ENCODE data around the gene PLIN1. TPM values are rescaled to one million over a fixed set of nuclear protein-coding genes. Genes with fewer than 3 reads are reported as not detected.

PLIN1 gene
- total and polyA plus RNA-seq, 5 donors from 2014 or later = not detected

DNA sequence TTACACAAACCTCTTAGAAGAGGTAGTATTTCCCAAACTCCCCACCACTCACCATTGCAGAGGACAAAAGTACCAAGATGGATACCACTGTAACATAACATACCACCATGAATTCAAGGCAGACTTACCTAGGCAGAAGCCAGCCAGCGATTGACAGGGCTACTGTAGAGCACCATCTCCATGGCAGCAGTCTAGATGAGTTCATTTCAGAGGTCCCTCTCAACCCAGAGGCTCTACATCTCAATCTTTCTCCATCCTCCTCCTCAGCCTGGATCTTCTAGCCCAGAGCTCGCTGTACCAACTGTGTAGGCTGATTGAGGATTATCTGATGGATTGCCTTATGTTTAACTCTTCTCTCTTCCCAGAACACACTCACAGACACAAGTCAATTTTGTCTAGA is 2.0 kb upstream of the PLIN1 start:
- Histone ChIP-seq H3K27ac (ENCODE audit: insufficient read depth, low read length, poor library complexity, severe bottlenecking) (no peak overlapping the region), H3K4me3 (ENCODE audit: low read depth, low read length) (no peak overlapping the region), H3K27me3 (ENCODE audit: control insufficient read depth, insufficient read depth, low read length) (no peaks in the 10 kb centered on the region), H3K9me3 (ENCODE audit: control insufficient read depth in 2 of 2, low read length in 2 of 2) (no peaks in the 10 kb centered on the region), H3K4me1 (ENCODE audit: control insufficient read depth, insufficient read depth, low read length, poor library complexity, severe bottlenecking) (no peaks in the 10 kb centered on the region), H3K36me3 (ENCODE audit: control insufficient read depth, insufficient read depth, low read length) (no peaks in the 10 kb centered on the region)
- peaks cover 5% of the 10 kb centered on the region for H3K27me3 Mint-ChIP-seq
- no peak for ATAC-seq (ENCODE audit: low read depth in 2 of 2)
- H3K9me3 Mint-ChIP-seq = no peaks in the 10 kb centered on the region
- H3K27ac Mint-ChIP-seq = no peak overlapping the region
- no peak for DNase-seq
- H3K4me1 Mint-ChIP-seq = no peaks in the 10 kb centered on the region
- no peak overlapping the region for H3K4me3 Mint-ChIP-seq
- H3K36me3 Mint-ChIP-seq = peaks cover 22% of the 10 kb centered on the region

DNA sequence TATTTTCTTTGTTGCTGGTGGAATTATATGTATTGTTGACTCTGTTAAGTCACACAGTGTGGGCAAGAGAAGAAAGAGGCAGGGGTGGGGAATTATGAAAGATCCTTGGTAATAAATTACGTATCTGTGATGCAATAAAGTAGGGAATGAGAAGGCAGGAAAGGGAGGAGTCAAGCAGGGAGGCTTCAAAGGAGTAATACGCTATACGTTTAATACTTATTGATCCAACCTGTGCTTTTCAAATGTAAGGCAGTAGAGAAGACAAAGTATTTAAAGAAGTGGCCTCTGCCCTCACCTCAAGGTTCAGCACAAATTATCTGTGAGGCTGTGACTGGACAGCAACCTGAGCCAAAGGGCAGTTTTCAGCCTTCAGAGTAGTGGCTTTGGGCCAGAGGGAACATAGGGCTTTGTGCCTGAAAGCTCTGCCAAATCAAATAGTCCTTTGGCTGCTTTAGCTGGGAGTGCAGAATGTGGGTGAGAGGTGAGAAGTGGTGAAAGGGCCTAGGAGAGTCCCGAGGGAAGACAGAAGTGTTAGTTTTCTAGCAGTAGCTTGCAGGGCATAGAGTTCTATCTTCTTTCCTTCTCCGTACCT is 1.2 kb upstream of the PLIN1 start:
- peaks cover 5% of the 10 kb centered on the region for H3K27me3 Mint-ChIP-seq
- H3K27ac ChIP-seq (ENCODE audit: insufficient read depth, low read length, poor library complexity, severe bottlenecking) = no peak overlapping the region
- DNase-seq (no peak), ATAC-seq (ENCODE audit: low read depth in 2 of 2) (no peak)
- H3K27me3 ChIP-seq (ENCODE audit: control insufficient read depth, insufficient read depth, low read length) = no peaks in the 10 kb centered on the region
- no peaks in the 10 kb centered on the region for H3K4me1 ChIP-seq (ENCODE audit: control insufficient read depth, insufficient read depth, low read length, poor library complexity, severe bottlenecking)
- H3K27ac Mint-ChIP-seq = no peak overlapping the region
- no peak overlapping the region for H3K4me3 ChIP-seq (ENCODE audit: low read depth, low read length)
- H3K9me3 Mint-ChIP-seq = no peaks in the 10 kb centered on the region
- no peaks in the 10 kb centered on the region for H3K9me3 ChIP-seq (ENCODE audit: control insufficient read depth in 2 of 2, low read length in 2 of 2)
- no peaks in the 10 kb centered on the region for H3K4me1 Mint-ChIP-seq
- no peaks in the 10 kb centered on the region for H3K36me3 ChIP-seq (ENCODE audit: control insufficient read depth, insufficient read depth, low read length)
- H3K4me3 Mint-ChIP-seq = no peak overlapping the region
- H3K36me3 Mint-ChIP-seq = peaks cover 19% of the 10 kb centered on the region

DNA sequence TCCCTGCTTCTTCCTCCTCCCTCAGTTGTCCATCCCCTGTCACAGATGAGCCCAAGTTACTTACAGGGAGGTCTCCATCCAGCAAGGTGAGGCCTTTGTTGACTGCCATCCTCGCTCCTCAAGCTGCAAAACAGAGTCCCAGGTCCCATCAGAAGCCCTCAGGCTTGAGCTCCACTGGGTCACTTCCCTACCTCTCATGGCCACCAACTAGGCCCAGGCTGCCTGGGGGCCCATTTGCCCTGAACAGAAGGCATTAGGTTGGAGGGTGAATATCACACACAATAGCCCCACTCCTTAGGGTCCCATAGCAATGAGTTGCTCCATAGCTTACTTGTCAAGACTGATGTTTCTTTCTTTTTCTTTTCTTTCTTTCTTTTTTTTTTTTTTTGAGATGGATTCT is 1.8 kb downstream of the PLIN1 start:
- H3K4me3 ChIP-seq (ENCODE audit: low read depth, low read length) = no peak overlapping the region
- H3K36me3 ChIP-seq (ENCODE audit: control insufficient read depth, insufficient read depth, low read length) = no peaks in the 10 kb centered on the region
- H3K27ac Mint-ChIP-seq = no peak overlapping the region
- H3K9me3 ChIP-seq (ENCODE audit: control insufficient read depth in 2 of 2, low read length in 2 of 2) = no peaks in the 10 kb centered on the region
- no peaks in the 10 kb centered on the region for H3K4me1 ChIP-seq (ENCODE audit: control insufficient read depth, insufficient read depth, low read length, poor library complexity, severe bottlenecking)
- H3K9me3 Mint-ChIP-seq = no peaks in the 10 kb centered on the region
- no peak for DNase-seq
- H3K4me3 Mint-ChIP-seq = no peak overlapping the region
- no peak for ATAC-seq (ENCODE audit: low read depth in 2 of 2)
- H3K4me1 Mint-ChIP-seq = no peaks in the 10 kb centered on the region
- no peaks in the 10 kb centered on the region for H3K27me3 ChIP-seq (ENCODE audit: control insufficient read depth, insufficient read depth, low read length)
- H3K27ac ChIP-seq (ENCODE audit: insufficient read depth, low read length, poor library complexity, severe bottlenecking) = no peak overlapping the region
- no peaks in the 10 kb centered on the region for H3K27me3 Mint-ChIP-seq
- H3K36me3 Mint-ChIP-seq = peaks cover 16% of the 10 kb centered on the region

DNA sequence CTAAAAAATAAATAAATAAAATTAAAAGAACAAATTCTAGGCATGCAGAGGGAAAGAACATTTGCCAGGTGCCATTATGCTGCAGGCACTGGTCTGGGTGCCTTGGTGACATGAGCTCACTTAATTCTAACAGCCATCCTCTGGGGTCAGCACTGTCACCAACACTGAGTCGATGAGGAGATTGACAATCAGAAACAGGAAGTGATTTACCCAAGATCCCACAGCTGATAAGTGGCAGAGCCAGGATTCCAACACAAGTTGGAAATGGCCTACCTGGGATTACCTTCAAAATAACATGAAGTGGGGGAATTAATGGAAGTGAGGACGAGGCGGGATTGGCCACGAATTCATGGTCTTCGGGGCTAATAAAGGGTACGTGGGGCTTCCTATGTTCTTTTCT is 3.6 kb downstream of the PLIN1 start:
- no peaks in the 10 kb centered on the region for H3K9me3 ChIP-seq (ENCODE audit: control insufficient read depth in 2 of 2, low read length in 2 of 2)
- no peaks in the 10 kb centered on the region for H3K36me3 ChIP-seq (ENCODE audit: control insufficient read depth, insufficient read depth, low read length)
- Mint-ChIP-seq H3K27me3 (peaks cover 5% of the 10 kb centered on the region), H3K36me3 (peaks cover 9% of the 10 kb centered on the region), H3K9me3 (no peaks in the 10 kb centered on the region), H3K4me3 (no peak overlapping the region), H3K4me1 (peaks cover 0 to 3% (median 0%) of the 10 kb centered on the region in 4 donors), H3K27ac (no peak overlapping the region)
- no peaks in the 10 kb centered on the region for H3K27me3 ChIP-seq (ENCODE audit: control insufficient read depth, insufficient read depth, low read length)
- ATAC-seq (ENCODE audit: low read depth in 2 of 2) = no peak
- no peak overlapping the region for H3K27ac ChIP-seq (ENCODE audit: insufficient read depth, low read length, poor library complexity, severe bottlenecking)
- DNase-seq = no peak
- H3K4me3 ChIP-seq (ENCODE audit: low read depth, low read length) = no peak overlapping the region
- no peaks in the 10 kb centered on the region for H3K4me1 ChIP-seq (ENCODE audit: control insufficient read depth, insufficient read depth, low read length, poor library complexity, severe bottlenecking)

DNA sequence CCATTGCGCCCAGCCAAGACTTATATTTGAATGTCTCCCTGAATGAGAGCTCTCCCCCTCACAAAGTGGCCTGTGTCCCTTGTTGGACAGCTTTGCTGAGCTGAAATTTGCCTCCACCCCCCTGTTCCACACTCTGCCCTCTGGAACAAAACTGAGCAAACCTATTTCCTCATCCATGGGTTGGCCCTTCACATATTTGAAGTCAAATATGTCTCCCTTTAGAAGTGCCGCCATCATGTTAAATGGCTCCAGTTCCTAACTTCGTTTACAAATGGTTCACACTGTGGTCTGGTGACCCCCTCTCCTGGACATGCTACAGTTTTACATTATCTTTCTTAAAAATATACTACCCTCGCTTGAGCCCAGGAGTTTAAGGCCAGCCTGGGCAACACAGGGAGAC is 4.6 kb downstream of the PLIN1 start:
- H3K4me3 Mint-ChIP-seq = no peak overlapping the region
- ATAC-seq (ENCODE audit: low read depth in 2 of 2) (no peak), DNase-seq (no peak)
- peaks cover 9% of the 10 kb centered on the region for H3K27me3 Mint-ChIP-seq
- Histone ChIP-seq H3K4me3 (ENCODE audit: low read depth, low read length) (no peak overlapping the region), H3K27ac (ENCODE audit: insufficient read depth, low read length, poor library complexity, severe bottlenecking) (no peak overlapping the region), H3K4me1 (ENCODE audit: control insufficient read depth, insufficient read depth, low read length, poor library complexity, severe bottlenecking) (no peaks in the 10 kb centered on the region), H3K27me3 (ENCODE audit: control insufficient read depth, insufficient read depth, low read length) (no peaks in the 10 kb centered on the region), H3K36me3 (ENCODE audit: control insufficient read depth, insufficient read depth, low read length) (no peaks in the 10 kb centered on the region), H3K9me3 (ENCODE audit: control insufficient read depth in 2 of 2, low read length in 2 of 2) (no peaks in the 10 kb centered on the region)
- peaks cover 0 to 2% (median 0%) of the 10 kb centered on the region in 7 donors for H3K9me3 Mint-ChIP-seq
- H3K27ac Mint-ChIP-seq = no peak overlapping the region
- H3K36me3 Mint-ChIP-seq = peaks cover 9% of the 10 kb centered on the region
- peaks cover 0 to 5% (median 0%) of the 10 kb centered on the region in 4 donors for H3K4me1 Mint-ChIP-seq

- no peaks in the 10 kb centered on the region for H3K4me1 ChIP-seq (ENCODE audit: control insufficient read depth, insufficient read depth, low read length, poor library complexity, severe bottlenecking)
- H3K4me1 Mint-ChIP-seq = peaks cover 0 to 5% (median 0%) of the 10 kb centered on the region in 4 donors
- no peak overlapping the region for H3K27ac ChIP-seq (ENCODE audit: insufficient read depth, low read length, poor library complexity, severe bottlenecking)
- ATAC-seq (ENCODE audit: low read depth in 2 of 2) = no peak
- H3K27me3 Mint-ChIP-seq = peaks cover 13% of the 10 kb centered on the region
- no peaks in the 10 kb centered on the region for H3K36me3 ChIP-seq (ENCODE audit: control insufficient read depth, insufficient read depth, low read length)
- H3K36me3 Mint-ChIP-seq = peaks cover 9% of the 10 kb centered on the region
- no peaks in the 10 kb centered on the region for H3K27me3 ChIP-seq (ENCODE audit: control insufficient read depth, insufficient read depth, low read length)
- H3K9me3 Mint-ChIP-seq = peaks cover 0 to 2% (median 0%) of the 10 kb centered on the region in 7 donors
- no peak overlapping the region for H3K4me3 Mint-ChIP-seq
- H3K4me3 ChIP-seq (ENCODE audit: low read depth, low read length) = no peak overlapping the region
- H3K27ac Mint-ChIP-seq = no peak overlapping the region
- H3K9me3 ChIP-seq (ENCODE audit: control insufficient read depth in 2 of 2, low read length in 2 of 2) = no peaks in the 10 kb centered on the region
- DNase-seq = peak in 1 of 3 donors; percentile 41
Observed at GRCh38 chr15:89673165-89673512, 6.0 kb downstream of the PLIN1 start.

GRCh38 chr15:89672221-89673164 is 6.7 kb downstream of the PLIN1 start:
- no peaks in the 10 kb centered on the region for H3K4me1 ChIP-seq (ENCODE audit: control insufficient read depth, insufficient read depth, low read length, poor library complexity, severe bottlenecking)
- Mint-ChIP-seq H3K9me3 (peaks cover 0 to 2% (median 0%) of the 10 kb centered on the region in 7 donors), H3K36me3 (peaks cover 9% of the 10 kb centered on the region), H3K27ac (no peak overlapping the region), H3K4me1 (peaks cover 0 to 5% (median 0%) of the 10 kb centered on the region in 4 donors), H3K4me3 (no peak overlapping the region), H3K27me3 (peaks cover 20% of the 10 kb centered on the region)
- no peaks in the 10 kb centered on the region for H3K27me3 ChIP-seq (ENCODE audit: control insufficient read depth, insufficient read depth, low read length)
- H3K4me3 ChIP-seq (ENCODE audit: low read depth, low read length) = no peak overlapping the region
- no peak for ATAC-seq (ENCODE audit: low read depth in 2 of 2)
- DNase-seq = no peak
- H3K36me3 ChIP-seq (ENCODE audit: control insufficient read depth, insufficient read depth, low read length) = no peaks in the 10 kb centered on the region
- no peaks in the 10 kb centered on the region for H3K9me3 ChIP-seq (ENCODE audit: control insufficient read depth in 2 of 2, low read length in 2 of 2)
- no peak overlapping the region for H3K27ac ChIP-seq (ENCODE audit: insufficient read depth, low read length, poor library complexity, severe bottlenecking)
